ENCODE measurements around the gene KBTBD4.
A peak's percentile ranks its signal among the peaks of the same experiment; 100 is the strongest.

Gene KBTBD4

GRCh38 chr11:47593934-47594855, 15.4 kb upstream of the KBTBD4 start, which contains the start of gene C1QTNF4:
TSS of gene C1QTNF4 (minus strand) at chr11:47594411. CDS start at chr11:47590810, 3,601 bp downstream.
- H3K27ac ChIP-seq, result no peak within 1 kb of the TSS
- no peak for TF ChIP-seq CTCF (IDR thresholded peaks at IDR 0.05)
- intact Hi-C loops (cut with DNase I; ENCODE audit: low total_unique reads), result no loop called here
- H3K36me3 ChIP-seq, result no peaks in the 10 kb centered on the region
- peak within 1 kb of the TSS; percentile 15 to 40 for H3K4me3 ChIP-seq
- H3K4me1 ChIP-seq, result peaks cover 0 to 18% (median 12%) of the 10 kb centered on the region in 4 donors
- no peak for DNase-seq
- no peaks in the 10 kb centered on the region for H3K9me3 ChIP-seq
- H3K27me3 ChIP-seq, result peaks cover 0 to 69% of the 10 kb centered on the region in 2 donors

GRCh38 chr11:47593492-47593933, 14.7 kb upstream of the KBTBD4 start:
- H3K4me1 ChIP-seq, result peaks cover 0 to 18% (median 12%) of the 10 kb centered on the region in 4 donors
- no peak overlapping the region for H3K27ac ChIP-seq
- H3K4me3 ChIP-seq, result no peak overlapping the region
- intact Hi-C loops (cut with DNase I; ENCODE audit: low total_unique reads), result no loop called here
- H3K36me3 ChIP-seq, result no peaks in the 10 kb centered on the region
- no peak for DNase-seq
- no peaks in the 10 kb centered on the region for H3K9me3 ChIP-seq
- no peak for TF ChIP-seq CTCF (IDR thresholded peaks at IDR 0.05)
- H3K27me3 ChIP-seq, result peaks cover 0 to 73% of the 10 kb centered on the region in 2 donors

GRCh38 chr11:47592970-47593369, 14.2 kb upstream of the KBTBD4 start:
- Histone ChIP-seq H3K36me3 (no peaks in the 10 kb centered on the region), H3K27me3 (peaks cover 0 to 73% of the 10 kb centered on the region in 2 donors), H3K4me3 (no peak overlapping the region), H3K27ac (no peak overlapping the region), H3K9me3 (no peaks in the 10 kb centered on the region), H3K4me1 (peaks cover 0 to 18% (median 12%) of the 10 kb centered on the region in 4 donors)
- no peak for DNase-seq
- intact Hi-C loops (cut with DNase I; ENCODE audit: low total_unique reads), result no loop called here
- TF ChIP-seq CTCF (IDR thresholded peaks at IDR 0.05), result no peak

GRCh38 chr11:47592251-47592650, 13.5 kb upstream of the KBTBD4 start:
- Histone ChIP-seq H3K4me3 (no peak overlapping the region), H3K36me3 (no peaks in the 10 kb centered on the region), H3K27ac (no peak overlapping the region), H3K27me3 (peaks cover 0 to 69% of the 10 kb centered on the region in 2 donors), H3K9me3 (no peaks in the 10 kb centered on the region), H3K4me1 (peaks cover 0 to 18% (median 12%) of the 10 kb centered on the region in 4 donors)
- no peak for TF ChIP-seq CTCF (IDR thresholded peaks at IDR 0.05)
- DNase-seq, result no peak
- intact Hi-C loops (cut with DNase I; ENCODE audit: low total_unique reads), result no loop called here

- TF ChIP-seq CTCF (IDR thresholded peaks at IDR 0.05), result no peak
- Histone ChIP-seq H3K4me3 (no peak overlapping the region), H3K27me3 (peaks cover 0 to 69% of the 10 kb centered on the region in 2 donors), H3K4me1 (peaks cover 0 to 18% (median 12%) of the 10 kb centered on the region in 4 donors), H3K9me3 (no peaks in the 10 kb centered on the region), H3K27ac (no peak overlapping the region), H3K36me3 (no peaks in the 10 kb centered on the region)
- intact Hi-C loops (cut with DNase I; ENCODE audit: low total_unique reads), result no loop called here
- no peak for DNase-seq
Observed at GRCh38 chr11:47591764-47592163, 13.0 kb upstream of the KBTBD4 start.
